Esophagus muscularis mucosa (tissue), 4 donors: ENCODE results near the gene ARPC2.

Experiments
- CTCF ChIP-seq, 3 experiments: fragments of 200-600 bp in 2 of 3; fragments of 450-650 bp in 1 of 3; sonication (generic) in 2 of 3; IDR thresholded peaks; one replicate each; pipeline ENCODE4 v1.5.1; 2017 to 2019; ENCODE audit warnings: antibody characterized with exemption in 3 of 3, mild to moderate bottlenecking in 2 of 3, moderate library complexity in 1 of 3
- EP300 ChIP-seq: sonication (generic); formaldehyde crosslinking; IDR thresholded peaks from one replicate; pipeline ENCODE4 v1.6.1; 2017; ENCODE audit warnings: antibody characterized with exemption
- POLR2A ChIP-seq: fragments of 450-650 bp; IDR thresholded peaks from one replicate; pipeline ENCODE4 v1.6.1; 2017; ENCODE audit warnings: antibody characterized with exemption, moderate library complexity, mild to moderate bottlenecking, low read depth
- POLR2AphosphoS5 ChIP-seq, 2 donors: sonication (generic); formaldehyde crosslinking; IDR thresholded peaks; one replicate each; pipeline ENCODE4 v1.6.1; 2017; ENCODE audit warnings: antibody characterized with exemption in 2 of 2

GRCh38 chr2:218229239-218229638 lies 12.2 kb downstream of the ARPC2 start:
- TF ChIP-seq CTCF (IDR thresholded peaks at IDR 0.05) = no peak
- no peak for TF ChIP-seq EP300
- no peak for TF ChIP-seq POLR2A
- no peak for TF ChIP-seq POLR2AphosphoS5 (IDR thresholded peaks at IDR 0.05)
